Fibroblast of mammary gland (primary cell): ENCODE data around the gene COQ3.

ENCODE experiments used
- DNase-seq: peaks from one replicate; pipeline ENCODE4 v3.0.0-alpha.2; 2010; ENCODE audit warnings: low read depth
- H3K4me3 ChIP-seq: 2 replicates; pipeline ENCODE4 v1.5.1; 2011; ENCODE audit warnings: low read depth, mild to moderate bottlenecking, low read length, moderate library complexity; ENCODE audit not compliant: control insufficient read depth
- CTCF ChIP-seq: conservative IDR thresholded peaks from 2 replicates; pipeline ENCODE4 v1.5.1; 2011; ENCODE audit warnings: low read depth, low read length, inconsistent platforms; ENCODE audit not compliant: control insufficient read depth, insufficient read depth

The COQ3 gene

DNA sequence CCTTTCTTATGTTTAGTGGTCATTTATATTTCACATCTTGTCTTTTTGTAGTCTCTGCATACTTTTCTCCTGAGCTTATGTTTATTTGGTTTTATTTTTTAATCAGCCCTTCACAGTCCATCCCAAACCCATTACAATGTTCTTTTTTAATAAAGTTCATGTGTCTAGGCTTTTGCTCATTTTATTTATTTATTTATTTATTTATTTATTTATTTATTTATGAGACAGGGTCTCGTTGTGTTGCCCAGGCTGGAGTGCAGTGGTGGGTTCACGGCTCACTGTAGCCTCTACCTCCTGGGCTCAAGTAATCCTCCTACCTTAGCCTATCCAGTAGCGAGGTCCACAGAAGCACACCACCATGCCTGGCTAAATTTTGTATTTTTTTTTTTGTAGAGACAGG, 3.1 kb downstream of the COQ3 start:
- no peak overlapping the region for H3K4me3 ChIP-seq
- no peak for TF ChIP-seq CTCF
- DNase-seq: no peak

DNA sequence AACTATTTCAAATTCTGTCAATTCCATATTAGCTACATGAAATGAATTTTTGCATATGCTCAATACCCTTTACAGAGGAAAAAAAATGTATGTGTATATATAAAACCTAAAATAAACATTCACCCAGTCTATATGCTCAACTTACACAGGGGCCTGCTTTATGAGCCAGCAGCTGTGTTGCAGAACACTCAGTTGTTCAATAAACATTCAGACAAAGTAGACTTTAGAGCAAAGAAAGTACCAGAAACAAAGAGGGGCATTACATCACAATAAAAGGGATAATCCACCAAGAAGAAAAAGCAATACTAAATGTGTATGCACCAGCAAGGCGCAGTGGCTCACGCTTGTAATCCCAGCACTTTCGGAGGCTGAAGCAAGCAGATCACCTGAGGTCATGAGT, 9.5 kb downstream of the COQ3 start:
- H3K4me3 ChIP-seq: no peak overlapping the region
- no peak for DNase-seq
- TF ChIP-seq CTCF: no peak

GRCh38 chr6:99378636-99379035, 15.4 kb downstream of the COQ3 start:
- no peak overlapping the region for H3K4me3 ChIP-seq
- no peak for DNase-seq
- no peak for TF ChIP-seq CTCF

GRCh38 chr6:99369533-99369932, 24.5 kb downstream of the COQ3 start:
- no peak overlapping the region for H3K4me3 ChIP-seq
- DNase-seq: no peak
- TF ChIP-seq CTCF: no peak

GRCh38 chr6:99366852-99367251, 27.1 kb downstream of the COQ3 start:
- no peak for TF ChIP-seq CTCF
- no peak for DNase-seq
- no peak overlapping the region for H3K4me3 ChIP-seq

DNA sequence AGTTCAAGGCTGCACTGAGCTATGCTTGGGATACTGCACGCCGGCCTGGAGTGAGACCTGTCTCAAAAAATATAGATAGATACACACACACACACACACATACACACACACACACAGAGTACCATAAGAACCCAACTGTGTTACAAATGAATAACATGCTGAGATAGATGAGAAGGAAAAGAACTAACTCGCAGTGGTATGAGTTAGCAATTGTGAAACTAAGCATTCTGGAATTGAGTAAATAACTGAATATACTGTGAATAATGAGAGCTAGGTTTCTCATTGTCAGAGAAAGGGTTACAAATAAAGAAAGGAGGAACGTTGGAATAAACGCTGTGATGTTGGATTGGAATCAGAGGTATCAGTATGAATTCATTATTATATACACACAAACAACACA, 30.0 kb downstream of the COQ3 start:
- H3K4me3 ChIP-seq: no peak overlapping the region
- TF ChIP-seq CTCF: no peak
- DNase-seq: no peak

DNA sequence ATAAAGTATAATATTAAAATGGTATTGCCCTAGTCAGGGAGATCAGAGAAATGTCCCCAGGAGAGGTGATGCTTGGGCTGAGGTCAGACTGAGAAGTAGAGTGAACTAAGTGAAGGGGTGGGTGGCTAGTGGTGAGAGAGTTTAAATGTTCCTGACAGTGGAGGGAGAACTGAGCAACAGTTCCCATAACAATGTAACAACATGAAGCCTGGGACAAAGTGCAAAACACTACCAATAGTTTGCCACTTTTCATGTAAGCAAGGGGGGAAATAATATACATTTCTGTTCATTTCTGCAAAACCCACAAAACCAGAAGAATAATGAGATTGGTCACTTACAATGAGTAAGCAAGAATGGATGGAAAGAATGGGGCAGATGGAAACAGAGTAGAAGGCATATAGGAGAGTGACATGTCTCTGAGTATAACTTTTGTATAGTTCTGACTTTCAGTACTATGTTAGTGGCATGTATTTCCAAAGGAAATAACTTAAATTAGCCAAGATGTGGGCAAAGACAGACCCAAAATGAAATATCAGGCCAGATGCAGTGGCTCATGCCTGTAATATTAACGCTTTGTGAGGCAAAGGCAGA, 31.2 kb downstream of the COQ3 start:
- DNase-seq: no peak
- TF ChIP-seq CTCF: no peak
- H3K4me3 ChIP-seq: no peak overlapping the region
